IMR-90 (cell line): ENCODE data around the gene RASGRP3.

ENCODE experiments used
- BHLHE40 ChIP-seq: fragments of 150-350 bp; IDR thresholded peaks from 2 replicates; pipeline ENCODE4 v1.6.1; 2016; ENCODE audit warnings: mild to moderate bottlenecking, low read depth, low read length
- CEBPB ChIP-seq: IDR thresholded peaks from 2 replicates; pipeline ENCODE4 v1.6.1; 2012; ENCODE audit warnings: low read depth, low read length, improper control_type of control experiment
- MAFK ChIP-seq: IDR thresholded peaks from 2 replicates; pipeline ENCODE4 v1.6.1; 2012; ENCODE audit warnings: low read depth, low read length, improper control_type of control experiment
- MAZ ChIP-seq: IDR thresholded peaks from 2 replicates; pipeline ENCODE4 v1.6.1; 2012; ENCODE audit warnings: low read depth, mild to moderate bottlenecking, low read length, improper control_type of control experiment, moderate library complexity, borderline replicate concordance
- MXI1 ChIP-seq: IDR thresholded peaks from 2 replicates; pipeline ENCODE4 v1.6.1; 2012; ENCODE audit warnings: low read depth, mild to moderate bottlenecking, low read length, moderate library complexity, borderline replicate concordance
- NFE2L2 ChIP-seq: fragments of 150-350 bp; IDR thresholded peaks from 2 replicates; pipeline ENCODE4 v1.6.1; 2016; ENCODE audit warnings: low read depth, mild to moderate bottlenecking, low read length
- POLR2A ChIP-seq: IDR thresholded peaks from 2 replicates; pipeline ENCODE4 v1.6.1; 2012; ENCODE audit warnings: mild to moderate bottlenecking, low read depth, low read length
- RAD21 ChIP-seq: IDR thresholded peaks from 2 replicates; pipeline ENCODE4 v1.6.1; 2012; ENCODE audit warnings: low read length, improper control_type of control experiment
- RCOR1 ChIP-seq: IDR thresholded peaks from 2 replicates; pipeline ENCODE4 v1.6.1; 2012; ENCODE audit warnings: mild to moderate bottlenecking, low read length, improper control_type of control experiment; ENCODE audit not compliant: insufficient replicate concordance
- RFX5 ChIP-seq: IDR thresholded peaks from 2 replicates; pipeline ENCODE4 v1.8.0; 2012; ENCODE audit warnings: low read depth, mild to moderate bottlenecking, low read length, moderate library complexity
- SMC3 ChIP-seq: fragments of 150-350 bp; IDR thresholded peaks from 2 replicates; pipeline ENCODE4 v1.6.1; 2016; ENCODE audit warnings: low read depth, mild to moderate bottlenecking, antibody characterized with exemption, low read length, moderate library complexity
- TF ChIP-seq, protein P1 (sequence below): conservative IDR thresholded peaks from 2 replicates; pipeline ENCODE4 v1.5.1; 2012; ENCODE audit warnings: mild to moderate bottlenecking, low read depth, low read length, improper control_type of control experiment

DNA sequence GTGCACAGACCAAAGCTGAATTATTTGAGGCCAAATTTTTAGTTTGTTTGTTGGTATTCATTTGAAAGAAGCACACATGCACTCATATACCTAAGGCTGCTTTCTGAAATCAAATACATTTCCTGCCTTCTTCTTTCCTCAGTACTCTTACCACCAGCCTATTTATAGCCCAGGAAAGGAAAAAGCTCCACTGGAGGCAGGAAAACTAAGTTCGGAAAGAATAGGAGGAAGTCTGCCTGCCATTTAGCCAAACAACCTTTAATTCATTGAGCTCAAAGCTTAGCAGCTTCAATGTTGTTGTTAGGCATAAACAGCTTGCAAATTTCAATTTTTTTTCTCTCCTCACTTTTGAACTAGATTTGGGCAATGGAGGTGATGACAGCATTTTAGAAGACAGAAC, 40.4 kb upstream of the RASGRP3 start:
- TF ChIP-seq, protein P1, sequence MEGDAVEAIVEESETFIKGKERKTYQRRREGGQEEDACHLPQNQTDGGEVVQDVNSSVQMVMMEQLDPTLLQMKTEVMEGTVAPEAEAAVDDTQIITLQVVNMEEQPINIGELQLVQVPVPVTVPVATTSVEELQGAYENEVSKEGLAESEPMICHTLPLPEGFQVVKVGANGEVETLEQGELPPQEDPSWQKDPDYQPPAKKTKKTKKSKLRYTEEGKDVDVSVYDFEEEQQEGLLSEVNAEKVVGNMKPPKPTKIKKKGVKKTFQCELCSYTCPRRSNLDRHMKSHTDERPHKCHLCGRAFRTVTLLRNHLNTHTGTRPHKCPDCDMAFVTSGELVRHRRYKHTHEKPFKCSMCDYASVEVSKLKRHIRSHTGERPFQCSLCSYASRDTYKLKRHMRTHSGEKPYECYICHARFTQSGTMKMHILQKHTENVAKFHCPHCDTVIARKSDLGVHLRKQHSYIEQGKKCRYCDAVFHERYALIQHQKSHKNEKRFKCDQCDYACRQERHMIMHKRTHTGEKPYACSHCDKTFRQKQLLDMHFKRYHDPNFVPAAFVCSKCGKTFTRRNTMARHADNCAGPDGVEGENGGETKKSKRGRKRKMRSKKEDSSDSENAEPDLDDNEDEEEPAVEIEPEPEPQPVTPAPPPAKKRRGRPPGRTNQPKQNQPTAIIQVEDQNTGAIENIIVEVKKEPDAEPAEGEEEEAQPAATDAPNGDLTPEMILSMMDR = no peak
- no peak for TF ChIP-seq RAD21
- TF ChIP-seq POLR2A = no peak
- no peak for TF ChIP-seq MXI1
- no peak for TF ChIP-seq MAZ
- TF ChIP-seq MAFK = no peak
- TF ChIP-seq BHLHE40 = no peak
- TF ChIP-seq RCOR1 = no peak
- no peak for TF ChIP-seq SMC3
- TF ChIP-seq CEBPB = no peak
- no peak for TF ChIP-seq NFE2L2
- TF ChIP-seq RFX5 = no peak
